Measurements from ENCODE around the gene COL5A2.

COL5A2 gene

GRCh38 chr2:189178726-189179569 lies 613 bp downstream of the COL5A2 start:
- ATAC-seq (no peak), DNase-seq (no peak)

- DNase-seq: no peak
- no peak for ATAC-seq
Observed at GRCh38 chr2:189178054-189178453, 1.5 kb downstream of the COL5A2 start.

- DNase-seq (no peak), ATAC-seq (no peak)
Observed at GRCh38 chr2:189177251-189177840, 2.2 kb downstream of the COL5A2 start.

- DNase-seq (no peak), ATAC-seq (no peak)
Observed at GRCh38 chr2:189176516-189176915, 3.0 kb downstream of the COL5A2 start.

- DNase-seq (no peak), ATAC-seq (no peak)
Observed at GRCh38 chr2:189175869-189176433, 3.6 kb downstream of the COL5A2 start.

- no peak for ATAC-seq
- no peak for DNase-seq
Observed at GRCh38 chr2:189171956-189172609, 7.5 kb downstream of the COL5A2 start.

GRCh38 chr2:189168856-189169499 lies 10.6 kb downstream of the COL5A2 start:
- no peak for ATAC-seq

GRCh38 chr2:189165656-189166380 lies 13.7 kb downstream of the COL5A2 start:
- ATAC-seq (no peak), DNase-seq (no peak)

More at GRCh38 chr2:189168856-189169499, 10.6 kb downstream of the COL5A2 start:
- DNase-seq: no peak

GRCh38 chr2:189164746-189165145 lies 14.8 kb downstream of the COL5A2 start:
- no peak for DNase-seq
- ATAC-seq: no peak

- DNase-seq (no peak), ATAC-seq (no peak)
Observed at GRCh38 chr2:189163889-189164288, 15.7 kb downstream of the COL5A2 start.

- DNase-seq (no peak), ATAC-seq (no peak)
Observed at GRCh38 chr2:189162566-189162965, 17.0 kb downstream of the COL5A2 start.

GRCh38 chr2:189161894-189162293 lies 17.7 kb downstream of the COL5A2 start:
- ATAC-seq (no peak), DNase-seq (no peak)

- ATAC-seq: no peak
- DNase-seq: no peak
Observed at GRCh38 chr2:189159717-189160116, 19.8 kb downstream of the COL5A2 start.

- DNase-seq (no peak), ATAC-seq (no peak)
Observed at GRCh38 chr2:189159273-189159672, 20.3 kb downstream of the COL5A2 start.

- no peak for ATAC-seq
- DNase-seq: no peak
Observed at GRCh38 chr2:189157939-189158338, 21.6 kb downstream of the COL5A2 start.

GRCh38 chr2:189157456-189157855 lies 22.1 kb downstream of the COL5A2 start:
- no peak for ATAC-seq
- DNase-seq: no peak

- ATAC-seq: no peak
- no peak for DNase-seq
Observed at GRCh38 chr2:189155795-189156194, 23.8 kb downstream of the COL5A2 start.

GRCh38 chr2:189153619-189154018 lies 25.9 kb downstream of the COL5A2 start:
- DNase-seq (no peak), ATAC-seq (no peak)

- no peak for DNase-seq
Observed at GRCh38 chr2:189152483-189152882, 27.1 kb downstream of the COL5A2 start.

GRCh38 chr2:189151906-189152305 lies 27.7 kb downstream of the COL5A2 start:
- DNase-seq: no peak
- no peak for ATAC-seq

More at GRCh38 chr2:189152483-189152882, 27.1 kb downstream of the COL5A2 start:
- ATAC-seq: no peak

GRCh38 chr2:189150033-189150432 lies 29.5 kb downstream of the COL5A2 start:
- ATAC-seq (no peak), DNase-seq (no peak)

- DNase-seq (no peak), ATAC-seq (no peak)
Observed at GRCh38 chr2:189147989-189148388, 31.6 kb downstream of the COL5A2 start.
